Activated CD8-positive, alpha-beta memory T cell treated with anti-CD3 and anti-CD28 coated beads, Interleukin-2, amount 50 U/mL, for 4 hours (primary cell): ENCODE results near the gene ABCG1.
A peak's percentile ranks its signal among the peaks of the same experiment; 100 is the strongest.

Source experiments
- DNase-seq: peaks from one replicate; pipeline ENCODE4 v3.0.0-alpha.2; 2020

The ABCG1 gene

GRCh38 chr21:42308914-42309752, 90.2 kb downstream of the ABCG1 start:
- no peak for DNase-seq

DNA sequence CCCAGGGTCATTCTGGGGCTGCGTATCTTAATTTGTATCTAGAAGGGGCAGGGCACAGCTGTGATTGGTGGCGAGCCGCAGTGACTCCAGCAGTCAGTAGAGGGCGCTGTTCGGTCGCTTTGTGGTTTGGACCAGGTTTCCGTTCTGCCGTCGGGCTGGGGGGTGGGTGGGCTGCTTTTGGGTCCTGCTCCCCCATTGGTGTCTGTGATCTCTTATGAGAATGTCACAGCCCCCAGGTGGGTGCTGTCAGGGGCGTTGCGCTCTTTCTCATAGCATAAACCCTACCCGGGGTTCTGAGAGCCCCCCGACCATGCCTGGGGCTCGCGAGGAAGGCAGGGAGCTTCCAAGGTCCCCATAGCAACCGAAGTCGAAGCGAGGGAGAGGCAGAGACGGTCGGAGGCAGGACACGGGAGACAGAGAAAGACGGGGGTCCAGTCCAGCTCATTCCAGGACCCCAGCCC, 90.8 kb downstream of the ABCG1 start:
- peak; percentile 70 for DNase-seq

DNA sequence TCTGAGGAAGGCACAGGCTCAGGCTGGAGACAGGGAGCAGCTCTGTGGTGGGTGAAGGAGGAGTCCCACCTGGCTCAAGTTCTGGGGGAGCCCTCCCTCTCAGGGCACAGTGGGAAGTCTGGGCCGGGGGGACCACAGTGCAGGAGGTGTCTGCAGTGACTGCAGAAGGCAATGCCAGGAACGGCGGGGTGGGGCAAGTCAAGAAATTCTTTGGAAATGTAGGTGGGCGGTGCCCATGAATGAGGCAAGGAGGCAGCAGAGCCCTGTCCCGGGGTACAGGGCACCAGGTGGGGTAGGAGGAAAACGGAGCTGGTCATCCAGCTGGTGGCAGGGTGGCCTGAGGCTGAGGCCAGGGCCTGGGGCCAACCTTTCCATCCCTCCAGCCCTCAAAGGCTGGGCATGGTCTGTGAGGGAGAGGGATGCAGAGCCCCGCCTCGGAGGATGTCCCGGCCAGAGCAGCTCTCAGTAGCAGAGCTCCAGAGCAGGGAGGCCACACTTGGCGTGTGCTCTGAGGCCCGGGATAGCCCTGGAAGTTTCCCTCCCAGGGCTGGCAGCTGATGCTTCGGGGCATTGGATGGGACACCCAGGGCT, 91.6 kb downstream of the ABCG1 start:
- no peak for DNase-seq

DNA sequence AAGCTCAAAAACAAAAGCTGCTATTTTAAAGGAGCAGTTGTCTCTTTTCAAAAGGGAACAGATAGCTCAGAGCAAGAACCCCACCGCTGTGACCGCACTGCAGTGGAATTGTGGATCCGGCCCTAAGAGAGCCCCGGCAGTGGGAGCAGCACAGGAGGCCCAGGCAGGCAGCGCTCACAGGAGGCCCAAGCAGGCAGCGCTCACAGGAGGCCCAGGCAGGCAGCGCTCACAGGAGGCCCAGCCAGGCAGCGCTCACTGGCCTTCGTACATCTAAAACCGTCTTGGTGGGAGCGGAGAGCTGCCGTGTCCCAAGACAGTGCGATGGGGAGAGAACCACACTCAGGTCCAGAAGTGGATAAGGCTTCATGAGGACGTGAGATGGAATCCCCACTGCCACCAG, 92.2 kb downstream of the ABCG1 start:
- DNase-seq, result no peak

- DNase-seq, result no peak
Measured at GRCh38 chr21:42311816-42312625, 93.1 kb downstream of the ABCG1 start.

GRCh38 chr21:42312626-42313104, 93.7 kb downstream of the ABCG1 start:
- no peak for DNase-seq

- DNase-seq, result no peak
Measured at GRCh38 chr21:42313501-42313969, 94.6 kb downstream of the ABCG1 start.

DNA sequence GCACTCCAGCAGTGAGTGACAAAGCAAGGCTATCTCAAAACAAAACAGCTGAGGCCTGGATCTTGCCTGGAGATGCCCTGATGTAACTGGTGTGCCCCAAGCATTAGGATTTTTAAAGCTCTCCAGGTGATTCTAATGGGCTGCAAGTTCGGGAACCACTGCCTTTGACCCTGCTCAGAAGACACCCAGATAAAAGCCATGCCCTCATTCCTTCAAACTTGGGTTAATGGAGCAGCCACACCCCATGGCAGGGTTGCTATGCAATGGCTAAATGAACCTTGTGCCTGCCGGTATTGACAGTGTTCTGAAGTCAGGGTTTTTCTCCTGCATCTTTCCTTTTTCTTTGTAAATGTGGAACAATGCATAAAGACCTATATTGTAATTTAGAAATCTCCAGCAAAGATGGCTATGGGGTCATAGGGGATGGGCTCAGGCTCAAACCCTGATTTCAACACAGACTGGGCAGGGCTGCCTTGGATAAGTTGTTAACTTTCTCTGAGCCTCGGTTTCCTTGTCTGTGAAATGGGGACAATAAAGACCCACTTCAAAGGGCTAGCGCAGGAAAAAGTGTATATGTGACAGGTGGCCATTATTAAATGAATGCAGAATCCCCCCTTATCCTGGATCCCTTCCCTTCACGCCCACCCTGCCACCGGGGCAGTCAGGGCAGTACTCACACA, 95.8 kb downstream of the ABCG1 start:
- no peak for DNase-seq

GRCh38 chr21:42315296-42315891, 96.5 kb downstream of the ABCG1 start, which contains the start of gene TFF3:
Gene TFF3, minus strand, starts transcription at chr21:42315409. Its CDS starts 35 bp downstream, at chr21:42315374.
- no peak for DNase-seq

GRCh38 chr21:42316891-42317290, 98.0 kb downstream of the ABCG1 start:
- no peak for DNase-seq

GRCh38 chr21:42317341-42317741, 98.4 kb downstream of the ABCG1 start:
- DNase-seq, result no peak

GRCh38 chr21:42317826-42318746, 99.1 kb downstream of the ABCG1 start:
- DNase-seq, result no peak

- no peak for DNase-seq
Measured at GRCh38 chr21:42319376-42319775, 100.4 kb downstream of the ABCG1 start.

DNA sequence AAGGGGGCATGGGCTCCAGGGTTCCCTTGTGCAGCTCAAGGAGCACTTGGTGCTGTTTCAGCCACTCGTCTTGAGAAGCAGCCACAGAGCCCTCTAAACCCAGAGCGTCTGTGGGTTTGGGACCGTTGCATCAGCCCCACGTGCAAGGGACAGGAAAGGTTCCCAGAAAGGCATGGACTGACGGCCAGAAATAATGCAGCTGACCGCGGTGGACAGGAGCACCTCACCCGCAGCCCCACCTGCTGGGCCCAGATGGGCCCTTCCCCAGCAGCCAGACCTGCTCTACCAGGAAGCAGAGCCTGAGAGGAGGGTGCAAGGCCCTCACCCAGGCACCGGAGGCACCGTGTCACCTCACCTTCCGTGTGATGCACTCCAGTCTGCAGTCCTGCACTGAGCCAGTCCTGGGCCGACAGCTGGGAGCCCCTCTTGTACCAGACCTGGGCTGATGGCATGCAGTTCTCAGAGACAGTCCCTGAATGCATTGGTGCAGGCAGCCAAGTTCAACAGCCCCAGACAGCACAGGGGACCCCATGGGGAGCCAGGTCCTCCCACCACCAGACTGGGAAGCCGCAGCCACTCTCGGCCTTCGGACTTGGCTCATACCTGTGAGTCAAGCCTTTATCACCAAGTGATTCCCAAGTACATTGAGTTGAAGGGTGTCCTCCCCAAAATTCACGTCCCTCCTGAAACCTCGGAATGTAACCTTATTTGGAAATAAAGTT, 101.1 kb downstream of the ABCG1 start:
- DNase-seq, result no peak

- no peak for DNase-seq
Measured at GRCh38 chr21:42320791-42321190, 101.9 kb downstream of the ABCG1 start.

GRCh38 chr21:42321231-42321630, 102.3 kb downstream of the ABCG1 start:
- no peak for DNase-seq

DNA sequence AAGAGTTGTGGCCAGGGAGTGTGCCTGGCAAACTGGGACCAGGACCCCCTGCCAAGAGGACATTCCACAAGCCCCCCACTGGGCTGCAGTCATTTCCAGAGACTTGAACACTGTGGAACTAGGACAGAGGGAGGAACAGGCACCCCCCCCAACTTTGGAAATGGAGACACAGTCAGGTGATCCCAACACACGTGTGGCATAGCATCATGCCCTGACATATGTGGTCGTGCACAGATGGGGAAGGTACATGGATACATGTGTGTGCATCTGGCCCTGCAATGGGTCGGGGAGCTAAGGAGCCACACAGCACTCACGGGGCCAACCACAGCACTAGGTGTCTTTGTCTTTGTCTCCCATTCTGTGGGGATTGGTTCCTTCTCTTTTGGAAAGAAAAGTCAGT, 102.9 kb downstream of the ABCG1 start:
- no peak for DNase-seq

- no peak for DNase-seq
Measured at GRCh38 chr21:42324896-42325295, 106.0 kb downstream of the ABCG1 start.

DNA sequence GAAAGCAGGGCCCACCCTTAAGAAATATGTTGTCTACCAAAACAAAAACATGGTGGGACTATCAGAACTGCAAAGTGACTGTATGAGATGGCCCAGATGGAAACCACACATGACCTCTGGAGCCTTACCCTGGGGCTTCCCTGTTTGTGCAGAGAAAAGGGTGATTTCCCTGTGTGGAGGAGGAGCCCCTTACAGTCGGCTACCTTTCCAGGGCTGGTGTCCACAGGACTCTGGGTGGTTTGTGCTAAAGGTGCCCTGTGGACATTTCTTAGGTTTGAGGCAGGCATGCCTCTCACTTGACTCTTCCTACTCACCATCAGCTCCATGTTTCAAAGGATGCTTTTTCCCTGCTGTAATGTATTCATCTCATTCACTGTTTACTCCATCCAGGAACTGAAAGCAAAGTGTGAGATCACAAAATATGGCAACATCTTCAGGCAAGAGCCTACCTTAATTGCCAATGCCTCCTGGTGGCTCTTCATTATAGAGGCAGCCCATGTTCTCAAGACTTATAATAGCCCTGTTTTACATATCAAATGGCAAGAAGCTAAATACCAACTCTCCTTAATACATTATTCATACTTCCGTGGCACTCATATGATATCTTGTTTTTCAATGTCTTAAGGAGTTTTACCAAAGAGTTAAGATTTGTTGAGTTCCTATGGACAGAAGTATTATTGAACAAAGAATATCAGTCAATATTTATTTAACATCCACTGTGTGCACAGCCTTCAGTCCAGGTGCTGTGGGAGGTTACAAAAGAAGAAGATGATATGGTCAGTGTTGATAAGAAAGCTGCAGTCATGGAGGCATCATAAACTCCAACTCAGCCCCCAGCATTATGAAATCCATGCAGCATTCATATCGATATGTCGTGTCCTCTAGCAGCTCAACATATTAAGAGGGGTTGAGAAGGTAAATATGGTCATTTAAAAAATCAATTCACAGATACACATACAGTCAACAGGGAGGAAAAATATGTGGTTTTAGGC, 111.7 kb downstream of the ABCG1 start:
- DNase-seq, result no peak
